SK-N-SH (cell line): ENCODE results near the gene ABHD17B. TPM values are rescaled to one million over a fixed set of nuclear protein-coding genes. Genes with fewer than 3 reads are reported as not detected.

Experiments
- CTCF ChIA-PET: fragments of 300-600, 350-600 bp; formaldehyde crosslinking; extraction: SDS; loops from one replicate; lab custom pipeline; 2021; lab: Yijun Ruan, JAX
- POLR2A ChIA-PET: fragments of 350-600 bp; sonication (Branson Sonifier 250); formaldehyde crosslinking; extraction: SDS; loops from one replicate; lab custom pipeline; 2020; ENCODE audit warnings: antibody characterized with exemption, inconsistent platforms; lab: Yijun Ruan, JAX
- DNase-seq: peaks from one replicate; pipeline ENCODE4 v3.0.0; 2012
- H2AFZ ChIP-seq: fragments of 200-600 bp; sonication (generic); 2 replicates; pipeline ENCODE4 v1.8.1; 2016; ENCODE audit warnings: antibody characterized with exemption, mild to moderate bottlenecking, low read depth
- H3F3A ChIP-seq: fragments of 200-600 bp; sonication (generic); replicated peaks from 2 replicates; pipeline ENCODE3; 2016; ENCODE audit warnings: antibody characterized with exemption, mild to moderate bottlenecking; ENCODE audit not compliant: insufficient read depth
- H3K27ac ChIP-seq, 2 experiments: fragments of 200-500 bp in 1 of 2; fragments of 200-600 bp in 1 of 2; sonication (Bioruptor generic) in 1 of 2; sonication (generic), shearing (Covaris generic) in 1 of 2; 2 replicates each; pipeline versions ENCODE4 v1.5.1 to v1.6.1; 2014 to 2016; ENCODE audit warnings: low read depth in 2 of 2, inconsistent platforms in 1 of 2, low read length in 1 of 2, mild to moderate bottlenecking in 1 of 2, mixed read lengths in 1 of 2
- H3K27me3 ChIP-seq: fragments of 200-600 bp; sonication (generic), shearing (Covaris generic); 2 replicates; pipeline ENCODE4 v1.6.1; 2016; ENCODE audit warnings: mixed run types; ENCODE audit not compliant: insufficient read depth
- H3K36me3 ChIP-seq, 2 experiments: fragments of 200-500 bp in 1 of 2; fragments of 200-600 bp in 1 of 2; sonication (Bioruptor generic) in 1 of 2; sonication (generic) in 1 of 2; replicated peaks in 1 of 2; 2 replicates each; pipeline versions ENCODE3 to v1.5.1; 2014 to 2016; ENCODE audit warnings: low read length in 1 of 2, mild to moderate bottlenecking in 1 of 2; ENCODE audit not compliant: insufficient read depth in 2 of 2, control insufficient read depth in 1 of 2
- H3K4me1 ChIP-seq, 2 experiments: fragments of 200-500 bp in 1 of 2; fragments of 200-600 bp in 1 of 2; sonication (Bioruptor generic) in 1 of 2; sonication (generic), shearing (Covaris generic) in 1 of 2; 2 replicates each; pipeline versions ENCODE4 v1.5.1 to v1.6.1; 2014 to 2016; ENCODE audit warnings: low read depth in 1 of 2, low read length in 1 of 2, mixed run types in 1 of 2; ENCODE audit not compliant: insufficient read depth in 2 of 2, control insufficient read depth in 1 of 2
- H3K4me2 ChIP-seq: fragments of 200-600 bp; sonication (generic), shearing (Covaris generic); 2 replicates; pipeline ENCODE4 v1.6.1; 2017; ENCODE audit warnings: mixed run types
- H3K4me3 ChIP-seq, 2 experiments: fragments of 200-500 bp in 1 of 2; fragments of 200-600 bp in 1 of 2; sonication (Bioruptor generic) in 1 of 2; sonication (generic), shearing (Covaris generic) in 1 of 2; 2 replicates each; pipeline versions ENCODE4 v1.5.1 to v1.8.1; 2014 to 2016; ENCODE audit warnings: low read depth in 2 of 2, inconsistent platforms in 1 of 2, low read length in 1 of 2, mild to moderate bottlenecking in 1 of 2, mixed read lengths in 1 of 2, moderate library complexity in 1 of 2
- H3K79me2 ChIP-seq: fragments of 200-600 bp; sonication (generic); 2 replicates; pipeline ENCODE4 v1.8.1; 2017; ENCODE audit warnings: mild to moderate bottlenecking; ENCODE audit not compliant: insufficient read depth
- H3K9ac ChIP-seq: fragments of 200-600 bp; sonication (generic); 2 replicates; pipeline ENCODE4 v1.6.1; 2017; ENCODE audit warnings: mixed run types
- H3K9me2 ChIP-seq: fragments of 200-600 bp; sonication (generic); 2 replicates; pipeline ENCODE4 v1.6.1; 2017; ENCODE audit warnings: mixed run types
- H3K9me3 ChIP-seq: fragments of 200-600 bp; sonication (generic); 2 replicates; pipeline ENCODE4 v1.6.1; 2017; ENCODE audit warnings: mixed run types, mild to moderate bottlenecking, moderate library complexity
- H4K20me1 ChIP-seq: fragments of 200-600 bp; sonication (generic); 2 replicates; pipeline ENCODE4 v1.6.1; 2017; ENCODE audit warnings: mild to moderate bottlenecking, mixed run types; ENCODE audit not compliant: insufficient read depth
- CHD2 ChIP-seq: fragments of 150-350 bp; IDR thresholded peaks from 2 replicates; pipeline ENCODE4 v1.6.1; 2018; ENCODE audit warnings: low read length; ENCODE audit not compliant: partially characterized antibody
- EP300 ChIP-seq, 2 experiments: IDR thresholded peaks; 2 replicates each; pipeline versions ENCODE4 v1.4.0 to v1.6.1; 2012; ENCODE audit warnings: borderline replicate concordance in 1 of 2, low read depth in 1 of 2, low read length in 1 of 2
- FOSL2 ChIP-seq: IDR thresholded peaks from 2 replicates; pipeline ENCODE4 v1.4.0; 2012; ENCODE audit warnings: low read depth, mild to moderate bottlenecking, moderate library complexity, borderline replicate concordance
- FOXJ3 ChIP-seq: sonication (generic); formaldehyde crosslinking; IDR thresholded peaks from 2 replicates; pipeline ENCODE4 v1.5.1; 2020; ENCODE audit warnings: mild to moderate bottlenecking, missing genetic modification reagents
- GATA2 ChIP-seq: sonication (generic); formaldehyde crosslinking; IDR thresholded peaks from 2 replicates; pipeline ENCODE4 v1.5.0; 2020; ENCODE audit warnings: mild to moderate bottlenecking, missing genetic modification reagents
- JUND ChIP-seq: IDR thresholded peaks from 2 replicates; pipeline ENCODE4 v1.4.0; 2012
- MXI1 ChIP-seq: IDR thresholded peaks from 2 replicates; pipeline ENCODE4 v1.6.1; 2012; ENCODE audit warnings: mild to moderate bottlenecking, low read depth, low read length, improper control_type of control experiment
- NFIC ChIP-seq: IDR thresholded peaks from 2 replicates; pipeline ENCODE4 v1.4.0; 2012; ENCODE audit warnings: borderline replicate concordance
- NRF1 ChIP-seq: IDR thresholded peaks from 2 replicates; pipeline ENCODE4 v1.6.1; 2012; ENCODE audit warnings: low read depth, mild to moderate bottlenecking, low read length
- PBX3 ChIP-seq: IDR thresholded peaks from 2 replicates; pipeline ENCODE4; 2012
- POLR2AphosphoS5 ChIP-seq: IDR thresholded peaks from 2 replicates; pipeline ENCODE4 v1.6.1; 2012; ENCODE audit warnings: low read depth, low read length
- RAD21 ChIP-seq: IDR thresholded peaks from 2 replicates; pipeline ENCODE4 v1.6.1; 2012; ENCODE audit warnings: mild to moderate bottlenecking, low read length
- RFX5 ChIP-seq: IDR thresholded peaks from 2 replicates; pipeline ENCODE4 v1.6.1; 2012; ENCODE audit warnings: mild to moderate bottlenecking, improper control_type of control experiment, low read length
- RXRA ChIP-seq: IDR thresholded peaks from 2 replicates; pipeline ENCODE4 v1.4.0; 2012; ENCODE audit warnings: low read depth, mild to moderate bottlenecking, borderline replicate concordance
- SIN3A ChIP-seq: IDR thresholded peaks from 2 replicates; pipeline ENCODE4 v1.6.1; 2012; ENCODE audit warnings: low read depth, mild to moderate bottlenecking, low read length, moderate library complexity, borderline replicate concordance
- SMC3 ChIP-seq: IDR thresholded peaks from 2 replicates; pipeline ENCODE4 v1.6.1; 2012; ENCODE audit warnings: low read depth, low read length, improper control_type of control experiment
- TAF1 ChIP-seq: IDR thresholded peaks from 2 replicates; pipeline ENCODE4 v1.6.1; 2012; ENCODE audit warnings: low read depth, mild to moderate bottlenecking, low read length, moderate library complexity, borderline replicate concordance
- TCF12 ChIP-seq: IDR thresholded peaks from 2 replicates; pipeline ENCODE4 v1.4.0; 2012
- YY1 ChIP-seq: IDR thresholded peaks from 2 replicates; pipeline ENCODE4 v1.4.0; 2012; ENCODE audit warnings: low read depth, mild to moderate bottlenecking
- WGBS: methylation state at CpG from one replicate; pipeline ENCODE4 v1.1.6; 2017; ENCODE audit warnings: low lambda C conversion rate; 5-methylcytosine and 5-hydroxymethylcytosine counted together
- polyA plus RNA-seq, 3 experiments: library from polyadenylated mRNA; depleted of rRNA; stranded (reverse); fragments of >200 nt; gene quantifications; 2 replicates each; pipeline ENCODE4 v1.2.3, GENCODE V29; 2012
- TF ChIP-seq, protein P1 (sequence below): fragments of 150-350 bp; IDR thresholded peaks from 2 replicates; pipeline ENCODE4 v1.6.1; 2016; ENCODE audit warnings: mild to moderate bottlenecking, low read depth, low read length
- TF ChIP-seq, protein P2 (sequence below): IDR thresholded peaks from 2 replicates; pipeline ENCODE4 v1.4.0; 2012; ENCODE audit warnings: low read depth, borderline replicate concordance
- TF ChIP-seq, protein P3 (sequence below): IDR thresholded peaks from 2 replicates; pipeline ENCODE4 v1.4.0; 2012; ENCODE audit warnings: low read depth, borderline replicate concordance
- TF ChIP-seq, protein P4 (sequence below): fragments of 200-600 bp; sonication (generic); IDR thresholded peaks from 2 replicates; pipeline ENCODE4 v1.6.1; 2017; ENCODE audit warnings: antibody characterized with exemption, mild to moderate bottlenecking, moderate library complexity

The ABHD17B gene
- polyA plus RNA-seq, 1 of the 3 experiments (the other 2 are of a cell fraction): 7.3 TPM

DNA sequence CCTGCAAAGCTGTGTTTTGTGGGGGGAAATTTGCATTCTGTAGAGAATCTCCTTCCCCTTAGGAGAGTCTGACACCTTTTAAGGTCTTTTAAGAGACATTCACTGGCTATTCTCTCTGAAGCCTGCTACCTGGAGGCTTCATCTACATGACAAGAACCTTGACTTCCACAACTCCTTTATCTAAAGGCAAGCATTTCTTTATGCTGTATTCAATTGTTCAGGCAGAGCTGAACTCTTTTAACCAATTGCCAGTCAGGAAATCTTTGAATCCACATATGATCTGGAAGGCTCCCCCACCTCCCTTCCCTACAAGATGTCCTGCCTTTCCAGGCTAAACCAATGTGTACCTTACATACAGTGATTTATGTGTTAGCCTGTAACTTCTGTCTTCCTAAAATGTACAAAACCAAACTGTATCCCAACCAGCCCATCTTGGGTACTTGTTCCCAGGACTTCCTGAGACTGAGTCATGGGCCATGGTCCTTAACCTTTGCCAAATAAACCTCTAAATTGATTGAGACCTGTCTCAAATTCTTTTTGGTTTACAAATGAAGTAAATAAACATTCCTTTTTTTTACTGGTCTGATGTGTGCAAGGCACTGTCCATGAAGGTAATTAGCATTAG is 10.3 kb upstream of the ABHD17B start (continued):
- TF ChIP-seq, protein P1, sequence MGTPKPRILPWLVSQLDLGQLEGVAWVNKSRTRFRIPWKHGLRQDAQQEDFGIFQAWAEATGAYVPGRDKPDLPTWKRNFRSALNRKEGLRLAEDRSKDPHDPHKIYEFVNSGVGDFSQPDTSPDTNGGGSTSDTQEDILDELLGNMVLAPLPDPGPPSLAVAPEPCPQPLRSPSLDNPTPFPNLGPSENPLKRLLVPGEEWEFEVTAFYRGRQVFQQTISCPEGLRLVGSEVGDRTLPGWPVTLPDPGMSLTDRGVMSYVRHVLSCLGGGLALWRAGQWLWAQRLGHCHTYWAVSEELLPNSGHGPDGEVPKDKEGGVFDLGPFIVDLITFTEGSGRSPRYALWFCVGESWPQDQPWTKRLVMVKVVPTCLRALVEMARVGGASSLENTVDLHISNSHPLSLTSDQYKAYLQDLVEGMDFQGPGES: no peak
- TF ChIP-seq PBX3: no peak
- TF ChIP-seq TAF1: no peak
- no peak for TF ChIP-seq TCF12
- no peak for TF ChIP-seq MXI1
- TF ChIP-seq EP300 (IDR thresholded peaks at IDR 0.05; ENCODE audit: borderline replicate concordance in 1 of 2, low read depth in 1 of 2, low read length in 1 of 2): no peak
- TF ChIP-seq NFIC: no peak
- TF ChIP-seq YY1: no peak
- TF ChIP-seq, protein P2, sequence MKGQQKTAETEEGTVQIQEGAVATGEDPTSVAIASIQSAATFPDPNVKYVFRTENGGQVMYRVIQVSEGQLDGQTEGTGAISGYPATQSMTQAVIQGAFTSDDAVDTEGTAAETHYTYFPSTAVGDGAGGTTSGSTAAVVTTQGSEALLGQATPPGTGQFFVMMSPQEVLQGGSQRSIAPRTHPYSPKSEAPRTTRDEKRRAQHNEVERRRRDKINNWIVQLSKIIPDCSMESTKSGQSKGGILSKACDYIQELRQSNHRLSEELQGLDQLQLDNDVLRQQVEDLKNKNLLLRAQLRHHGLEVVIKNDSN: no peak
- TF ChIP-seq FOSL2: no peak
- no peak for TF ChIP-seq RAD21

DNA sequence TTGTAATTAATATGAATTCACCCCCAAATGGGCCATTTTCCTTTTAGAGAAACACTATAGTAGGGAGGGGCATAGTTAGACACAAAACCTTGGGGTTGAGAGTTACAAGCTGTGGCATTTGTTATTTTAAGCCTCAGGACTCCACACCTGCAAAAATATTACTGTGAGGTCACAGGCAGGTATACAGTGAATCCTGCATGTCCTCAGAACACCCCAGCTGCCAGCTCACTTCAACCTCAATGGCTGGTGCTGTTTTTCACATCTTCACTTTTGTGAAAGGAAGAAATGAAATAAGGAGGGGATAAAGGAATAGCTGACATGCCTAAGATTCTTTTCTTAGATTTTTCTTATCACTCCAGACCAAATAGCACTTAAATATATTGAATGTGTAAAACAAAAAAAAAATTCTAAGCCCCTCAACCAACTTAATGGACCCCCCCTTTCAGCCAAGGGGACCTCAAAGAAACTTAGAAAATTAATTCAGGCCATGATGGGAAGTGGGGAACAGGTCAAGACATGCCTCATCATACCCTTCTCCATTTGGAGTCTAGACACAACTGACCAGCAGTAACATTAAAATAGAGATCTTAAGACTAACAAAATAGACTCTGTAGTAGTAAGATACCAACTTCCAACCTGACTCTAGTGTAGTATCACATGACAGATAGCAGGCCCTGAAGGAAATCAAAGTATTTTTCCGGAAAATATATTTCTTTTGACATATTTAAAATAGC is 9.6 kb upstream of the ABHD17B start:
- no peak for DNase-seq
- Histone ChIP-seq H3K36me3 (peaks cover 0 to 7% of the 10 kb centered on the region in 2 experiments), H3K9ac (no peak overlapping the region), H3F3A (no peaks in the 10 kb centered on the region), H3K27ac (no peak overlapping the region), H3K9me2 (no peaks in the 10 kb centered on the region), H4K20me1 (peaks cover 18% of the 10 kb centered on the region; the same call in 1 of the 2 replicates), H3K4me3 (no peak overlapping the region), H3K9me3 (no peaks in the 10 kb centered on the region), H3K4me1 (peaks cover 0 to 4% of the 10 kb centered on the region in 2 experiments; a peak in 1 of 4 replicates), H3K27me3 (no peaks in the 10 kb centered on the region), H3K79me2 (peaks cover 89% of the 10 kb centered on the region), H3K4me2 (no peak overlapping the region), H2AFZ (no peak overlapping the region)
- CTCF ChIA-PET: no interaction called here
- 100% methylated on average over 1 of the region's 1 CpG for WGBS
- POLR2A ChIA-PET: interaction anchor here (0.8 kb wide), 1 partner anchor 9 kb away, joined by 3 read pairs; the partner anchor contains the start of genes ABHD17B and C9orf85
- TF ChIP-seq, protein P3, sequence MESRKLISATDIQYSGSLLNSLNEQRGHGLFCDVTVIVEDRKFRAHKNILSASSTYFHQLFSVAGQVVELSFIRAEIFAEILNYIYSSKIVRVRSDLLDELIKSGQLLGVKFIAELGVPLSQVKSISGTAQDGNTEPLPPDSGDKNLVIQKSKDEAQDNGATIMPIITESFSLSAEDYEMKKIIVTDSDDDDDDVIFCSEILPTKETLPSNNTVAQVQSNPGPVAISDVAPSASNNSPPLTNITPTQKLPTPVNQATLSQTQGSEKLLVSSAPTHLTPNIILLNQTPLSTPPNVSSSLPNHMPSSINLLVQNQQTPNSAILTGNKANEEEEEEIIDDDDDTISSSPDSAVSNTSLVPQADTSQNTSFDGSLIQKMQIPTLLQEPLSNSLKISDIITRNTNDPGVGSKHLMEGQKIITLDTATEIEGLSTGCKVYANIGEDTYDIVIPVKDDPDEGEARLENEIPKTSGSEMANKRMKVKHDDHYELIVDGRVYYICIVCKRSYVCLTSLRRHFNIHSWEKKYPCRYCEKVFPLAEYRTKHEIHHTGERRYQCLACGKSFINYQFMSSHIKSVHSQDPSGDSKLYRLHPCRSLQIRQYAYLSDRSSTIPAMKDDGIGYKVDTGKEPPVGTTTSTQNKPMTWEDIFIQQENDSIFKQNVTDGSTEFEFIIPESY: no peak
- TF ChIP-seq NFIC: no peak
- no peak for TF ChIP-seq MXI1
- TF ChIP-seq POLR2AphosphoS5: no peak
- TF ChIP-seq CHD2: no peak
- TF ChIP-seq JUND: no peak
- TF ChIP-seq, protein P2: no peak
- no peak for TF ChIP-seq GATA2 (CRISPR knock-in tag)
- TF ChIP-seq SMC3: no peak
- no peak for TF ChIP-seq SIN3A
- no peak for TF ChIP-seq FOXJ3 (CRISPR knock-in tag)
- no peak for TF ChIP-seq RXRA
- no peak for TF ChIP-seq NRF1
- no peak for TF ChIP-seq RFX5
- TF ChIP-seq, protein P4, sequence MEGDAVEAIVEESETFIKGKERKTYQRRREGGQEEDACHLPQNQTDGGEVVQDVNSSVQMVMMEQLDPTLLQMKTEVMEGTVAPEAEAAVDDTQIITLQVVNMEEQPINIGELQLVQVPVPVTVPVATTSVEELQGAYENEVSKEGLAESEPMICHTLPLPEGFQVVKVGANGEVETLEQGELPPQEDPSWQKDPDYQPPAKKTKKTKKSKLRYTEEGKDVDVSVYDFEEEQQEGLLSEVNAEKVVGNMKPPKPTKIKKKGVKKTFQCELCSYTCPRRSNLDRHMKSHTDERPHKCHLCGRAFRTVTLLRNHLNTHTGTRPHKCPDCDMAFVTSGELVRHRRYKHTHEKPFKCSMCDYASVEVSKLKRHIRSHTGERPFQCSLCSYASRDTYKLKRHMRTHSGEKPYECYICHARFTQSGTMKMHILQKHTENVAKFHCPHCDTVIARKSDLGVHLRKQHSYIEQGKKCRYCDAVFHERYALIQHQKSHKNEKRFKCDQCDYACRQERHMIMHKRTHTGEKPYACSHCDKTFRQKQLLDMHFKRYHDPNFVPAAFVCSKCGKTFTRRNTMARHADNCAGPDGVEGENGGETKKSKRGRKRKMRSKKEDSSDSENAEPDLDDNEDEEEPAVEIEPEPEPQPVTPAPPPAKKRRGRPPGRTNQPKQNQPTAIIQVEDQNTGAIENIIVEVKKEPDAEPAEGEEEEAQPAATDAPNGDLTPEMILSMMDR: no peak
- TF ChIP-seq EP300 (IDR thresholded peaks at IDR 0.05; ENCODE audit: borderline replicate concordance in 1 of 2, low read depth in 1 of 2, low read length in 1 of 2): no peak
- TF ChIP-seq TAF1: no peak
